GM12878 (cell line): ENCODE results near the gene AFF2.

Source experiments
- RFX5 ChIP-seq: IDR thresholded peaks from 2 replicates; pipeline ENCODE4 v1.6.1; 2011; ENCODE audit warnings: low read depth, low read length, improper control_type of control experiment
- STAT3 ChIP-seq: IDR thresholded peaks from 2 replicates; pipeline ENCODE4 v1.6.1; 2011; ENCODE audit warnings: low read depth, low read length, improper control_type of control experiment
- TF ChIP-seq, protein P1 (sequence below), 3 experiments: IDR thresholded peaks in 2 of 3; conservative IDR thresholded peaks in 1 of 3; 2 replicates each; pipeline ENCODE4 v1.5.1; 2011; ENCODE audit warnings: low read depth in 3 of 3, low read length in 3 of 3, mild to moderate bottlenecking in 3 of 3, control low read depth in 2 of 3, moderate library complexity in 2 of 3, inconsistent platforms in 1 of 3, mixed read lengths in 1 of 3; ENCODE audit not compliant: control insufficient read depth in 2 of 3, insufficient read depth in 1 of 3; ENCODE audit errors: extremely low read depth in 1 of 3
- TF ChIP-seq, protein P2 (sequence below): IDR thresholded peaks from 2 replicates; pipeline ENCODE4 v1.6.1; 2012; ENCODE audit warnings: low read depth, low read length, improper control_type of control experiment

DNA sequence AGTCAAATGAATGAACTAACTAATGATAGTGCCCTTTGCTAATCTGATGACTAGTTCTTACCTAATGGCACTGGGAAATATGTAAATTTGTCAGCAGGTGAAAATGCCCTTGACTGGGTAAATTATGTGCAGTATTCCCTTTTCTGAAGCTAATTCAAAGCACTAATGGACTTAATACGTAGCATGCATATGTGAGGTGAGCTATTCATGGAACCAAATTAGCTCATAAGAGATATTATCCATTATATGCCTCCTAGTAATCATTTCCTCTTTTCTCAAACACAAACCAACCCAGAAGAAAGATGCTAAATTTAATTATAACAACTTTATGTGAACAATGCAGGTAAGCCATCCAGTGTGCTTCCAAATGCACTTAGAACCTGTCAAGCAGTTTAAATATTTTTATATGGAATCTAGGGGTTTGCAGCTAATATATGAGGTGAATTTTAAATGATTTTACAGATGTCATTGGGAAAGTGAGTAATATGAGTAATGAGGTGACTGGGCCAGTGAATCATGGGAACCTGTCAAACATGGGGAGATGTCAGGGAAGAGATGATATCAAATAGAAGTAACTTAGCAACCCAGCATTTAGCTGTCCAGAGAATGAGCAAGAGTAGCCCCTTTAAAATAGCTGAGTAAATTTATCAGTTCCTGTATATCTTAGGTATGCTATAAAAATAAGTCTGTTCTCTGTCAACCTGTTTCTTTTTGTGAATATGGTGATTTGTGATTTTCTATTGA lies 315.0 kb downstream of the AFF2 start:
- TF ChIP-seq, protein P1, sequence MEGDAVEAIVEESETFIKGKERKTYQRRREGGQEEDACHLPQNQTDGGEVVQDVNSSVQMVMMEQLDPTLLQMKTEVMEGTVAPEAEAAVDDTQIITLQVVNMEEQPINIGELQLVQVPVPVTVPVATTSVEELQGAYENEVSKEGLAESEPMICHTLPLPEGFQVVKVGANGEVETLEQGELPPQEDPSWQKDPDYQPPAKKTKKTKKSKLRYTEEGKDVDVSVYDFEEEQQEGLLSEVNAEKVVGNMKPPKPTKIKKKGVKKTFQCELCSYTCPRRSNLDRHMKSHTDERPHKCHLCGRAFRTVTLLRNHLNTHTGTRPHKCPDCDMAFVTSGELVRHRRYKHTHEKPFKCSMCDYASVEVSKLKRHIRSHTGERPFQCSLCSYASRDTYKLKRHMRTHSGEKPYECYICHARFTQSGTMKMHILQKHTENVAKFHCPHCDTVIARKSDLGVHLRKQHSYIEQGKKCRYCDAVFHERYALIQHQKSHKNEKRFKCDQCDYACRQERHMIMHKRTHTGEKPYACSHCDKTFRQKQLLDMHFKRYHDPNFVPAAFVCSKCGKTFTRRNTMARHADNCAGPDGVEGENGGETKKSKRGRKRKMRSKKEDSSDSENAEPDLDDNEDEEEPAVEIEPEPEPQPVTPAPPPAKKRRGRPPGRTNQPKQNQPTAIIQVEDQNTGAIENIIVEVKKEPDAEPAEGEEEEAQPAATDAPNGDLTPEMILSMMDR (IDR thresholded peaks at IDR 0.05 in 2 of 3, conservative IDR thresholded peaks at IDR 0.05 in 1 of 3; ENCODE audit: control insufficient read depth in 2 of 3, extremely low read depth in 1 of 3, insufficient read depth in 1 of 3, low read depth in 3 of 3, low read length in 3 of 3) = no peak
- TF ChIP-seq RFX5 (no peak), STAT3 (no peak)
- TF ChIP-seq, protein P2, sequence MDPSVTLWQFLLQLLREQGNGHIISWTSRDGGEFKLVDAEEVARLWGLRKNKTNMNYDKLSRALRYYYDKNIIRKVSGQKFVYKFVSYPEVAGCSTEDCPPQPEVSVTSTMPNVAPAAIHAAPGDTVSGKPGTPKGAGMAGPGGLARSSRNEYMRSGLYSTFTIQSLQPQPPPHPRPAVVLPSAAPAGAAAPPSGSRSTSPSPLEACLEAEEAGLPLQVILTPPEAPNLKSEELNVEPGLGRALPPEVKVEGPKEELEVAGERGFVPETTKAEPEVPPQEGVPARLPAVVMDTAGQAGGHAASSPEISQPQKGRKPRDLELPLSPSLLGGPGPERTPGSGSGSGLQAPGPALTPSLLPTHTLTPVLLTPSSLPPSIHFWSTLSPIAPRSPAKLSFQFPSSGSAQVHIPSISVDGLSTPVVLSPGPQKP = no peak
